Neural progenitor cell (in vitro differentiated cells): ENCODE data around the gene RHCG.

ENCODE experiments used
- CTCF ChIP-seq: fragments of 200-600 bp; sonication (generic); IDR thresholded peaks from 2 replicates; pipeline ENCODE4 v1.5.1; 2017; ENCODE audit warnings: antibody characterized with exemption, mild to moderate bottlenecking
- EZH2 ChIP-seq: fragments of 200-600 bp; sonication (generic); IDR thresholded peaks from 2 replicates; pipeline ENCODE4 v1.6.1; 2017; ENCODE audit warnings: antibody characterized with exemption, mild to moderate bottlenecking, moderate library complexity
- EZH2phosphoT487 ChIP-seq: fragments of 200-600 bp; sonication (generic); IDR thresholded peaks from 2 replicates; pipeline ENCODE4 v1.6.1; 2017; ENCODE audit warnings: antibody characterized with exemption

- TF ChIP-seq CTCF (no peak), EZH2phosphoT487 (no peak), EZH2 (no peak)
Observed at GRCh38 chr15:89482139-89482538, 14.2 kb downstream of the RHCG start.
